Hepatocyte (in vitro differentiated cells): ENCODE results near the gene LY6G5B.

ENCODE experiments used
- CTCF ChIP-seq: fragments of 200-600 bp; sonication (generic); IDR thresholded peaks from 2 replicates; pipeline ENCODE4 v1.5.1; 2016; ENCODE audit warnings: antibody characterized with exemption, mild to moderate bottlenecking; ENCODE audit not compliant: poor library complexity
- EZH2 ChIP-seq: fragments of 200-600 bp; sonication (generic); IDR thresholded peaks from 2 replicates; pipeline ENCODE4 v1.6.1; 2016; ENCODE audit warnings: antibody characterized with exemption, mild to moderate bottlenecking, borderline replicate concordance

DNA sequence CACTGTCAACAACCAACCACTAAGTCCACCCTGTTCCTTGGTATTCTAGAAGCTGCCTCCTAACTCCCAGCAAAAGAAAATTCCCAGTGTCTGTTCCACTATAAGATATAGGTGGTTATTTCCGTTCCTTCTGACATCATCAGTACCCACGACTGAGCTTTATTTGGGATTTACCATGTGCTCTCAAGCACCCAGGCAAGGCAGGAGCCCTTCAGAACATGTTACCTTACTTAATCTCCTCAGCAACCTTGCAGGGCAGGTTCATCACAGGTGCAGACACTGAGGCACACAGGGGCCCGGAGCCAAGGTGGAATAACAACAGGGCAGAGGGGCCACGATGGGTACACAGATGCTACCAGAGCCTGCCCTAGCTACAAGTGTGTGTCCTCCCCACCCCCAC lies 22.6 kb downstream of the LY6G5B start:
- TF ChIP-seq CTCF = no peak
- TF ChIP-seq EZH2 = no peak
